H1 (cell line): ENCODE results near the gene EFCAB8. TPM values are rescaled to one million over a fixed set of nuclear protein-coding genes. Genes with fewer than 3 reads are reported as not detected.

Source experiments
- CTCF ChIA-PET: fragments of 300-600 bp; sonication (Branson Sonifier 250); formaldehyde crosslinking; loops from one replicate; lab custom pipeline; 2021; ENCODE audit not compliant: partially characterized antibody; lab: Charles Lee
- POLR2A ChIA-PET: fragments of 300-600 bp; sonication (Branson Sonifier 250); formaldehyde crosslinking; loops from one replicate; lab custom pipeline; 2021; ENCODE audit warnings: inconsistent platforms; ENCODE audit not compliant: partially characterized antibody; lab: Charles Lee
- DNase-seq, 2 experiments: peaks; one replicate each; pipeline versions ENCODE4 v3.0.0 to v3.0.0-alpha.2; 2010 to 2022; ENCODE audit warnings: low spot score in 2 of 2, low read depth in 1 of 2, mixed read lengths in 1 of 2
- FAIRE-seq: peaks from 2 replicates; lab custom pipeline; 2011; peaks lifted over from hg19 to GRCh38; lab: Jason Lieb, UNC
- H2AFZ ChIP-seq: 2 replicates; pipeline ENCODE4 v1.8.1; 2012; ENCODE audit warnings: low read length, inconsistent platforms
- H2AK5ac ChIP-seq: 2 replicates; pipeline ENCODE4 v1.6.1; 2013; ENCODE audit warnings: low read depth, low read length
- H2BK120ac ChIP-seq: replicated peaks from 2 replicates; pipeline ENCODE3; 2013; ENCODE audit warnings: low read depth, low read length, inconsistent platforms
- H2BK12ac ChIP-seq: 2 replicates; pipeline ENCODE4 v1.6.1; 2013; ENCODE audit warnings: low read depth, low read length
- H2BK15ac ChIP-seq: 2 replicates; pipeline ENCODE4 v1.6.1; 2013; ENCODE audit warnings: low read length
- H2BK20ac ChIP-seq: 2 replicates; pipeline ENCODE4 v1.6.1; 2013; ENCODE audit warnings: low read length
- H2BK5ac ChIP-seq: 2 replicates; pipeline ENCODE4 v1.6.1; 2013; ENCODE audit warnings: low read depth, low read length
- H3K14ac ChIP-seq: 2 replicates; pipeline ENCODE4 v1.6.1; 2013; ENCODE audit warnings: inconsistent platforms; ENCODE audit not compliant: insufficient read length
- H3K18ac ChIP-seq: 2 replicates; pipeline ENCODE4 v1.6.1; 2013; ENCODE audit warnings: low read length; ENCODE audit errors: extremely low read depth
- H3K23ac ChIP-seq: 2 replicates; pipeline ENCODE4 v1.6.1; 2013; ENCODE audit warnings: inconsistent platforms; ENCODE audit not compliant: insufficient read length
- H3K23me2 ChIP-seq: 2 replicates; pipeline ENCODE4 v1.6.1; 2013; ENCODE audit warnings: low read depth, low read length
- H3K27ac ChIP-seq: 2 replicates; pipeline ENCODE4 v1.6.1; 2011; ENCODE audit warnings: low read depth, low read length, inconsistent platforms
- H3K27me3 ChIP-seq, 4 experiments: replicated peaks in 1 of 4; 1 replicate in 1 of 4; 2 replicates in 3 of 4; pipeline versions ENCODE4 v1.6.1 to v1.8.1; 2011 to 2013; ENCODE audit warnings: low read length in 3 of 4, mild to moderate bottlenecking in 3 of 4, inconsistent platforms in 2 of 4, mixed read lengths in 2 of 4, moderate library complexity in 1 of 4; ENCODE audit not compliant: control insufficient read depth in 3 of 4, insufficient read depth in 3 of 4; ENCODE audit errors: extremely low read depth in 1 of 4
- H3K36me3 ChIP-seq, 4 experiments: 2 replicates each; pipeline versions ENCODE4 v1.6.1 to v1.8.1; 2011 to 2013; ENCODE audit warnings: mild to moderate bottlenecking in 4 of 4, low read length in 3 of 4, moderate library complexity in 2 of 4, control low read depth in 1 of 4, inconsistent platforms in 1 of 4; ENCODE audit not compliant: insufficient read depth in 4 of 4, control insufficient read depth in 2 of 4
- H3K4ac ChIP-seq: replicated peaks from 2 replicates; pipeline ENCODE3; 2013; ENCODE audit warnings: low read length, low read depth, mixed read lengths, inconsistent platforms; ENCODE audit not compliant: insufficient read length
- H3K4me1 ChIP-seq, 4 experiments: replicated peaks in 1 of 4; 1 replicate in 1 of 4; 2 replicates in 3 of 4; pipeline versions ENCODE4 v1.6.1 to v1.8.1; 2011 to 2013; ENCODE audit warnings: low read length in 3 of 4, inconsistent platforms in 2 of 4, mixed read lengths in 1 of 4; ENCODE audit not compliant: insufficient read depth in 4 of 4, control insufficient read depth in 3 of 4
- H3K4me2 ChIP-seq, 2 experiments: 2 replicates each; pipeline versions ENCODE4 v1.6.1 to v1.8.1; 2011 to 2013; ENCODE audit warnings: low read depth in 2 of 2, low read length in 2 of 2, control low read depth in 1 of 2, inconsistent platforms in 1 of 2, mild to moderate bottlenecking in 1 of 2; ENCODE audit not compliant: insufficient read depth in 1 of 2
- H3K4me3 ChIP-seq, 4 experiments: fragments of 200-600, 300-600 bp in 1 of 4; sonication (generic), shearing (Covaris generic), sonication (Bioruptor Twin) in 1 of 4; 2 replicates each; pipeline versions ENCODE4 v1.5.1 to v1.8.1; 2011 to 2016; ENCODE audit warnings: low read length in 4 of 4, low read depth in 3 of 4, control low read depth in 2 of 4, inconsistent platforms in 2 of 4, mild to moderate bottlenecking in 2 of 4, mixed read lengths in 1 of 4, moderate library complexity in 1 of 4; ENCODE audit not compliant: insufficient read depth in 2 of 4; ENCODE audit errors: extremely low read depth in 1 of 4
- H3K56ac ChIP-seq: replicated peaks from 2 replicates; pipeline ENCODE3; 2013; ENCODE audit warnings: low read depth, mild to moderate bottlenecking, mixed read lengths, low read length, inconsistent platforms; ENCODE audit not compliant: insufficient read length
- H3K79me1 ChIP-seq: 2 replicates; pipeline ENCODE4 v1.6.1; 2013; ENCODE audit warnings: low read depth, low read length, control low read depth
- H3K79me2 ChIP-seq, 2 experiments: 2 replicates each; pipeline versions ENCODE4 v1.6.1 to v1.8.1; 2012 to 2013; ENCODE audit warnings: low read length in 2 of 2, mild to moderate bottlenecking in 2 of 2, inconsistent platforms in 1 of 2; ENCODE audit not compliant: insufficient read depth in 2 of 2, control insufficient read depth in 1 of 2
- H3K9ac ChIP-seq, 4 experiments: replicated peaks in 1 of 4; 1 replicate in 1 of 4; 2 replicates in 3 of 4; pipeline versions ENCODE4 v1.6.1 to v1.8.1; 2011 to 2013; ENCODE audit warnings: low read depth in 3 of 4, low read length in 3 of 4, control low read depth in 2 of 4, mild to moderate bottlenecking in 2 of 4, moderate library complexity in 2 of 4, inconsistent platforms in 1 of 4; ENCODE audit errors: extremely low read depth in 1 of 4
- H3K9me3 ChIP-seq, 2 experiments: 2 replicates each; pipeline versions ENCODE4 v1.6.1 to v1.8.1; 2012 to 2013; ENCODE audit warnings: mild to moderate bottlenecking in 2 of 2, moderate library complexity in 2 of 2, control low read depth in 1 of 2, inconsistent platforms in 1 of 2, low read depth in 1 of 2, low read length in 1 of 2, mixed read lengths in 1 of 2; ENCODE audit not compliant: insufficient read depth in 2 of 2
- H4K20me1 ChIP-seq, 2 experiments: replicated peaks in 1 of 2; 2 replicates each; pipeline versions ENCODE3 to v1.8.1; 2011 to 2013; ENCODE audit warnings: inconsistent platforms in 2 of 2, low read length in 2 of 2, mild to moderate bottlenecking in 1 of 2; ENCODE audit not compliant: insufficient read depth in 2 of 2, control insufficient read depth in 1 of 2
- H4K5ac ChIP-seq: 2 replicates; pipeline ENCODE4 v1.6.1; 2013; ENCODE audit warnings: low read length, low read depth, mixed read lengths, inconsistent platforms; ENCODE audit not compliant: insufficient read length
- H4K8ac ChIP-seq: 2 replicates; pipeline ENCODE4 v1.8.0; 2013; ENCODE audit warnings: mild to moderate bottlenecking, moderate library complexity, low read length, inconsistent platforms; ENCODE audit not compliant: insufficient read depth; ENCODE audit errors: extremely low read depth
- H4K91ac ChIP-seq: replicated peaks from 2 replicates; pipeline ENCODE3; 2013; ENCODE audit warnings: low read length, mixed read lengths, inconsistent platforms; ENCODE audit not compliant: insufficient read length
- WGBS, 2 experiments: shearing (Covaris generic) in 1 of 2; methylation state at CpG; one replicate each; pipeline versions ENCODE4 v1.1.6 to v1.1.7; 2013 to 2015; ENCODE audit warnings: low lambda C conversion rate in 2 of 2, mixed read lengths in 2 of 2, inconsistent platforms in 1 of 2, low coverage in 1 of 2, missing lambda C conversion rate in 1 of 2; ENCODE audit not compliant: insufficient replicate concordance in 2 of 2, insufficient coverage in 1 of 2, insufficient read length in 1 of 2; ENCODE audit errors: extremely low coverage in 1 of 2, missing lambda C conversion rate in 1 of 2; 5-methylcytosine and 5-hydroxymethylcytosine counted together
- polyA plus RNA-seq, 7 experiments: library from polyadenylated mRNA; depleted of rRNA in 3 of 7; stranded (reverse) in 5 of 7; unstranded in 2 of 7; fragments of >200 nt in 5 of 7; fragments of 200-250 nt in 2 of 7; gene quantifications; 1 replicate in 5 of 7; 2 replicates in 1 of 7; 4 replicates in 1 of 7; pipeline versions ENCODE4 v1.2.1 to v1.2.3, GENCODE V29; 2011 to 2013; ENCODE audit warnings: missing spikeins in 2 of 7, mixed read lengths in 2 of 7
- total RNA-seq: library from RNA; stranded (reverse); fragmentation: NEBNext Ultra II Directional; extraction: Animal tissue kit (Norgen Biotek cat#: 25700); gene quantifications from 2 replicates; pipeline ENCODE4 v1.2.1, GENCODE V29; 2021

Gene EFCAB8
- total and polyA plus RNA-seq, 2 of the 8 experiments (the other 6 are each of a cell fraction or from before 2014, with no cell fraction given), result 0.06 to 0.20 TPM

DNA sequence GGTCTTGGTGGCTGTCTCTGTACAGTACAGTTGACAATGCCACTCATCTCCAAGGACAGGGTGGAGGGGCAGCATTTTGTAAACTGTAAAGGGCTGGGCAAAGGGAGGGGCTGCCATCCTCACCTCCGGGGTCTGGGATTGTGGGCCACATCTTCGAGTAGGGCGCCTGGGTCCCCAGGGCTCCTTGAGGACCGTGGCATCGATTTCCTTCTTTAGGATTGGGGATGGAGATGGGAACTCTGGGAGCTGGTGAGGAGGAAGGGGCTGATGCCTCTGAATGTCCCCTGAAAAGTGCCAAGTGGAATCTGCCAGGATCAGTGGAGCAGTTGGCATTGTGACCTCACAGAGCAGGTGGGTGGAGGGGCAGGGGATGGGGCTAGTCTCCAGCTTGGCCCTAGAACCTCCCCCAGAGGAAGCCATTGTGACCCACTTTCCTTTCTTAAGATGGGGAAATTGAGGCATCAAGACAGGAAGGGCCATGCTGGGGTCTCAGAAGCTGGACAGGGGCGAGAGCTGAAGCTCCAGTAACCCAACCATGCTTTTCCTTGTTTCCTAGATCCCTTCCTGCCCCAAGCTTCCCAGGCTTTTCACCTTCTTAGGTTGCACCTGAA is 145.5 kb downstream of the EFCAB8 start, which contains the start of gene SUN5:
SUN5 (minus strand) TSS at position 293 of the 611 bp plus-strand sequence; CDS start at position 200, 93 bp downstream.
- Histone ChIP-seq H3K79me2 (no peaks in the 10 kb centered on the region), H3K36me3 (no peaks in the 10 kb centered on the region)

More for the DNA sequence above, 145.5 kb downstream of the EFCAB8 start, which contains the start of gene SUN5:
- H3K4me1 ChIP-seq, result no peaks in the 10 kb centered on the region; a peak in 1 of 7 replicates
- H3K18ac ChIP-seq, result no peak within 1 kb of the TSS
- H2BK5ac ChIP-seq, result no peak within 1 kb of the TSS
- H3K27me3 ChIP-seq, result no peaks in the 10 kb centered on the region
- H2BK20ac ChIP-seq, result no peak within 1 kb of the TSS
- no peak for FAIRE-seq
- H3K27ac ChIP-seq, result no peak within 1 kb of the TSS
- no peaks in the 10 kb centered on the region for H3K79me1 ChIP-seq
- no peak within 1 kb of the TSS for H3K56ac ChIP-seq
- H2BK120ac ChIP-seq, result no peak within 1 kb of the TSS
- H3K9me3 ChIP-seq, result 0 out of 4 replicates have a peak, but pooled peaks cover 0 to 2% of the 10 kb centered on the region in 2 experiments
- no peak within 1 kb of the TSS for H2AFZ ChIP-seq
- H3K23me2 ChIP-seq, result no peaks in the 10 kb centered on the region
- H3K14ac ChIP-seq, result no peak within 1 kb of the TSS
- H4K91ac ChIP-seq, result no peak within 1 kb of the TSS
- no peak within 1 kb of the TSS for H3K9ac ChIP-seq
- H3K4me3 ChIP-seq, result no peak within 1 kb of the TSS
- H3K4me2 ChIP-seq, result no peak within 1 kb of the TSS
- H4K8ac ChIP-seq, result no peak within 1 kb of the TSS
- H4K5ac ChIP-seq, result no peak within 1 kb of the TSS
- no peak within 1 kb of the TSS for H3K4ac ChIP-seq
- POLR2A ChIA-PET, result interaction anchor here (0.7 kb wide), 1 partner anchor 20 kb away, joined by 3 read pairs; no protein-coding TSS in a partner anchor
- no peak within 1 kb of the TSS for H2AK5ac ChIP-seq
- H4K20me1 ChIP-seq, result no peaks in the 10 kb centered on the region
- no peak for DNase-seq
- CTCF ChIA-PET, result interaction anchor here (0.6 to 9.1 kb wide), 31 partner anchors 10 to 269 kb away, joined by 3 to 86 read pairs (median 5); no protein-coding TSS in a partner anchor
- H2BK15ac ChIP-seq, result no peak within 1 kb of the TSS
- H2BK12ac ChIP-seq, result peak within 1 kb of the TSS; percentile 68; the same call in 1 of the 2 replicates
- 82% methylated on average over 5 of the region's 6 CpGs; no CpG with 5 or more reads in 1 of the 2 experiments for WGBS, 2 experiments
- no peak within 1 kb of the TSS for H3K23ac ChIP-seq
